GM12873 (cell line): ENCODE data around the gene CCDC54.

Experiments
- TF ChIP-seq, protein P1 (sequence below): IDR thresholded peaks from 2 replicates; pipeline ENCODE4 v1.5.1; 2012; ENCODE audit warnings: low read depth, mild to moderate bottlenecking, moderate library complexity, low read length, control low read depth; ENCODE audit not compliant: insufficient read depth; ENCODE audit errors: missing control alignments

The CCDC54 gene

DNA sequence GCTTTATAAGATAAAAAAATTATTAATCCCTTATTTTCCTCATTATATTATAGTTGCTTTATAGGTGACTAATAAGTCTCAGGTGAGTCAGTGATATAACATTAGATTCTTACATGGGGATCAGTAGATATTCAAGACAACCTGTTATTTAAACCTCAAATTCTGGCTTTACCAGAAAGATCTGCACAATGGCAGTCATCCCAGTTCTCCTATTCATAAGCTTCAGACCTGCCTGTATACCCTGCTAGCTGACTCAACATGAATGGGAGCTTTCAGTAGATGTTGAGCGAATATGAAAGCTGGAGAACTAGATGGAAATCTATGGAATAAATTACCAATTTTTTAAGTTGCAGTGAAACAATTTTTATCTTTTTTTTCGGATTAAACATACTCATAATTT lies 20.5 kb upstream of the CCDC54 start:
- TF ChIP-seq, protein P1, sequence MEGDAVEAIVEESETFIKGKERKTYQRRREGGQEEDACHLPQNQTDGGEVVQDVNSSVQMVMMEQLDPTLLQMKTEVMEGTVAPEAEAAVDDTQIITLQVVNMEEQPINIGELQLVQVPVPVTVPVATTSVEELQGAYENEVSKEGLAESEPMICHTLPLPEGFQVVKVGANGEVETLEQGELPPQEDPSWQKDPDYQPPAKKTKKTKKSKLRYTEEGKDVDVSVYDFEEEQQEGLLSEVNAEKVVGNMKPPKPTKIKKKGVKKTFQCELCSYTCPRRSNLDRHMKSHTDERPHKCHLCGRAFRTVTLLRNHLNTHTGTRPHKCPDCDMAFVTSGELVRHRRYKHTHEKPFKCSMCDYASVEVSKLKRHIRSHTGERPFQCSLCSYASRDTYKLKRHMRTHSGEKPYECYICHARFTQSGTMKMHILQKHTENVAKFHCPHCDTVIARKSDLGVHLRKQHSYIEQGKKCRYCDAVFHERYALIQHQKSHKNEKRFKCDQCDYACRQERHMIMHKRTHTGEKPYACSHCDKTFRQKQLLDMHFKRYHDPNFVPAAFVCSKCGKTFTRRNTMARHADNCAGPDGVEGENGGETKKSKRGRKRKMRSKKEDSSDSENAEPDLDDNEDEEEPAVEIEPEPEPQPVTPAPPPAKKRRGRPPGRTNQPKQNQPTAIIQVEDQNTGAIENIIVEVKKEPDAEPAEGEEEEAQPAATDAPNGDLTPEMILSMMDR = no peak

DNA sequence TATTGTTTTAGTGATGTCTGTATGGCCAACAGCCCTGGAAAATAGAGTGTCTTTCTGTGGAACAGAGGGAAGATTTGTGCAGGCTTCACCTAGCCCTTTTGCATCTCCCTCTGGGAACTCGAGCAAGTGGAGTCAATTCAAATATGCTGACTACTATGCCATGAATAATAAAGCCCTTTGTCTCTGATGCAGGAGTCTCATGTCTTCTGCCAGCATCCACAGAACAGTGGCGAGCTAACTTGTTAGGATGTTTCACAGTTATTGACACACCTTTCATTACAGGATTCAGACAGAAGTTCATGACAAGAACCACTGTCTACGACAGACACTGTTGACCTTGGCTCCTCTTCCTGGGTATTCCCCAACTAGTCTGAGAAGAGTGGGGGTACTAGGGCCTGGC lies 15.6 kb upstream of the CCDC54 start:
- TF ChIP-seq, protein P1 = no peak

DNA sequence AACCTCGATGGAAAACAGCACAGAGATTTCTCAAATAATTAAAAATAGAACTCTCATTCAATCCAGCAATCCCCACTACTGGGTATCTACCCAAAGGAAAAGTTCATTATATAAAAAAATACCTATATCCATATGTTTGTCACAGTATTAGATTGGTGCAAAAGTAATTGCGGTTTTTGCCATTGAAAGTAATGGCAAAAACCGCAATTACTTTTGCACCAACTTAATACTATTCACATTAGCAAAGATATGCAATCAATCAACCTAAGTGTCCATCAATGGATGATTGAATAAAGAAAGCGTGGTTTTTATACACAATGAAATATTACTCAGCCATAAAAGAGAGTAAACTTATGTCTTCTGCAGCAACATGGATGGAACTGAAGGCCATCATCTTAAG lies 12.2 kb upstream of the CCDC54 start:
- TF ChIP-seq, protein P1 = no peak

DNA sequence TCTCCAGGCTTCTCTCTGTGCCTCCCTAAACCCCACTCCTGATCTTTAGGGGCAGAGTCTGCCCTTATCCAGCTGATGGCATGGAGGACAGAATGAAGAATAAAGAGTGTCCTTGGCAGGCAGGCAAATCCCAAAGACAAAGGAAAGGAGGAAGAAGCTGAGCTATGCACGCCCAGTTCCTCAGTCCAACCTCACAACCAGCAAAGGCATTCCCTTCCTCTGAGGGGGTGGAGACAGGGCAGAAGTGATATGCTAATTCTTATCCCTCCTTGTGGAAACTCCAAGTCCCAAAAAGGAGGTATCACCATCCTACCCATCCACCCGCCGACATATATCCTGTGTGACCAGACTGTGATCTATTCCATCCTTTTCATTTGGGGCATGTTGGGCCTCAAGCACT lies 10.5 kb upstream of the CCDC54 start:
- TF ChIP-seq, protein P1 = no peak

DNA sequence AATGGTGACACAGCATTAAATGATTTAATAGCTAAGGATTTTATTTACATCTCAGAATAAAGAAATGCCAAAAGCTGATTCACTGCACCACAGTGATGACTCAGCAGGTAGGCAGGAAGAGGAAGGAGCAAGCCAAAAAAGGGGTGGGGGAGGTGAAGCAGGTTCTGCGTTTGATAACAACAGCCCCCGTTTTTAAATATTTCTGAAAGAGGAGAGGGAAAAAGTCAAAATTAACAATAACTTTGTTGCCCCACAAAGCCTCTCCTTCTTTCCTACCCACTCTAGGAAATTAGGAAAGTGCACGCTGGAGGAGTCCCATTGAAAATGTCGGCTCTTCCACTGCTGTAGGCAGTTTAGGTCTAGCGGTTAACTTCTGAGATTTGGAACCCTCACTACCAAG lies 9.9 kb upstream of the CCDC54 start:
- TF ChIP-seq, protein P1 = no peak

DNA sequence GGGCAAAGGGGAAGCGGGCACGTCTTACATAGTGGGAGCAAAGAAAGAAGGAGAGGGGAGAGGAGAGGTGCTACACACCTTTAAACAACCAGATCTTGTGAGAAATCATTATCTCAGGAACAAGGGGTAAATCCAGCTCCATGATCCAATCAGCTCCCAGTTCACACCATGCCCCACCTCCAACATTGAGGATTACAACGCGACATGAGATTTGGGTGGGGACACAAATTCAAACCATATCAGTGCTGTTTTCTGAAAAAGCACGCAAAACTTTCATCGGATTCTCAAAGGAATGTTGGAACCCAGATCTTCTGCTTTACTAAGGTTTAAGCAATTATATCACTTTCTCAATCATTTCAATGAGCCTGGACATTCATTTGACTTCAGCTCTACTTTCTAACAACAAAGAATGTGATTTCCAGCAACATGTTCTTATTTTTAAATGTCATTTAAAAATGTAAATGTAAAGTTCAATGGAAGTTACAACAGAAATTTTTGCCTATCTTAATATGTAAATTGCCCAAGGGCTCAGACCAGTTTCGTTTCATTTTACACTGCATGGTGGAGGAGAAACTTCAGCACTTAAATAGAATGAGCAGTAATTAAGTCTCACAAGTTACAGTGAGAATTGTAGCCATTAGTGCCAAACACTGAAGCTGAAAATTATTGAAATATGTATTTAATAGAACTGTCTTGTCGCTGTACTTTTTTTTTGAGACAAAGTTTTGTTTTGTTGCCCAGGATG lies 8.4 kb upstream of the CCDC54 start:
- TF ChIP-seq, protein P1 = no peak

DNA sequence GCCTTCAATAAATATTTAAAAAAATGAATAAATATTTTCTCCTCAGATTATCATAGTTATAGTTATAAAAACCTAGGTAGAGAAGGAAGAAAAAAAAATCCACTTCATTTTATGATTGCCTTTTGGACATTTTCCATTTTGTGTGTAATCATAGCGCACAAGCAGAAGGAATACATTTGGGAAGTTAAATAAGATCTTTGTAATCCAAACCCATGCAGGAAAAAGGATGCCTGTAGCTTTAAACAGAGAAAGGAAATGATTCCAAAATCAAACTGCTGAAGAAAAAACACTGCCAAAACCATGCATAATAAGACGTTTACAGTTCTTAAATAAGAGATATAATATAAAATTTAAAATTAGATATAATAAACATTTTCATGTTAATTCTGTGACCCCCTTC lies 7.4 kb upstream of the CCDC54 start:
- TF ChIP-seq, protein P1 = no peak
